Gastroesophageal sphincter (tissue), 3 donors: ENCODE measurements around the gene KRT83.

ENCODE experiments used
- POLR2A ChIP-seq, 2 donors: fragments of 450-650 bp; IDR thresholded peaks; one replicate each; pipeline ENCODE4 v1.6.1; 2017; ENCODE audit warnings: antibody characterized with exemption in 2 of 2, mild to moderate bottlenecking in 2 of 2, moderate library complexity in 1 of 2
- TF ChIP-seq, protein P1 (sequence below), 4 experiments: fragments of 200-600 bp in 2 of 4; fragments of 450-650 bp in 2 of 4; sonication (generic) in 1 of 4; IDR thresholded peaks; one replicate each; pipeline ENCODE4 v1.5.1; 2017 to 2019; ENCODE audit warnings: antibody characterized with exemption in 4 of 4, mild to moderate bottlenecking in 2 of 4, moderate library complexity in 2 of 4

DNA sequence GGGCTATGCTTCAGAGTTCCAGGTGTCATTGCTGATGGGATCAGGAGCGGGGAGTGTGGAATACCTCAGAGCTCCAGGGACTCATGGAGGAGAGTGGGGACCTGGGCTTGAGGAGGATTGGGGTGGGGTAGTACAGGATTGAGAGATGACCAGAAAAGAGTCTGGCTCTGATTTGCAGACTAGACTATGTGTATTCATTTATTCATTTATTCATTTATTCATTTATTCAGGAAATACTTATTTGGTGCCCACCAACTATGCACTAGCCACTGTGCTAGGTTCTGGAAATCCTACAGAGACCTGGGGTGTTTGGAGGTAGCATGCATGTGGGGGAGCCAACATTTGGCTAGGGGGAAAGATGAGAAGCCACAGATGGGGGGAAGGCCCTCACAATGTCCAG is 871 bp upstream of the KRT83 start:
- TF ChIP-seq, protein P1, sequence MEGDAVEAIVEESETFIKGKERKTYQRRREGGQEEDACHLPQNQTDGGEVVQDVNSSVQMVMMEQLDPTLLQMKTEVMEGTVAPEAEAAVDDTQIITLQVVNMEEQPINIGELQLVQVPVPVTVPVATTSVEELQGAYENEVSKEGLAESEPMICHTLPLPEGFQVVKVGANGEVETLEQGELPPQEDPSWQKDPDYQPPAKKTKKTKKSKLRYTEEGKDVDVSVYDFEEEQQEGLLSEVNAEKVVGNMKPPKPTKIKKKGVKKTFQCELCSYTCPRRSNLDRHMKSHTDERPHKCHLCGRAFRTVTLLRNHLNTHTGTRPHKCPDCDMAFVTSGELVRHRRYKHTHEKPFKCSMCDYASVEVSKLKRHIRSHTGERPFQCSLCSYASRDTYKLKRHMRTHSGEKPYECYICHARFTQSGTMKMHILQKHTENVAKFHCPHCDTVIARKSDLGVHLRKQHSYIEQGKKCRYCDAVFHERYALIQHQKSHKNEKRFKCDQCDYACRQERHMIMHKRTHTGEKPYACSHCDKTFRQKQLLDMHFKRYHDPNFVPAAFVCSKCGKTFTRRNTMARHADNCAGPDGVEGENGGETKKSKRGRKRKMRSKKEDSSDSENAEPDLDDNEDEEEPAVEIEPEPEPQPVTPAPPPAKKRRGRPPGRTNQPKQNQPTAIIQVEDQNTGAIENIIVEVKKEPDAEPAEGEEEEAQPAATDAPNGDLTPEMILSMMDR (IDR thresholded peaks at IDR 0.05): no peak
- no peak for TF ChIP-seq POLR2A (IDR thresholded peaks at IDR 0.05)
